Stomach (tissue), 9 donors: ENCODE measurements around the gene M1AP. TPM values are rescaled to one million over a fixed set of nuclear protein-coding genes. Genes with fewer than 3 reads are reported as not detected.
A peak's percentile ranks its signal among the peaks of the same experiment; 100 is the strongest.

Source experiments
- DNase-seq, 2 donors: peaks; one replicate each; pipeline versions ENCODE4 v3.0.0 to v3.0.0-alpha.2; 2013 to 2019
- H3K27ac ChIP-seq, 5 donors: fragments of 200-600 bp in 4 of 5; sonication (generic) in 4 of 5; one replicate each; pipeline ENCODE4 v1.5.1; 2013 to 2019; ENCODE audit warnings: mild to moderate bottlenecking in 1 of 5, moderate library complexity in 1 of 5
- H3K27me3 ChIP-seq, 3 donors: fragments of 200-600 bp; sonication (generic); one replicate each; pipeline ENCODE4 v1.5.1; 2017 to 2019; ENCODE audit warnings: mixed run types in 1 of 3
- H3K36me3 ChIP-seq, 4 donors: fragments of 200-600 bp; sonication (generic); 1 replicate in 3 of 4; 2 replicates in 1 of 4; pipeline ENCODE4 v1.5.1; 2016 to 2019
- H3K4me1 ChIP-seq, 4 donors: fragments of 200-600 bp; sonication (generic); one replicate each; pipeline ENCODE4 v1.5.1; 2016 to 2019
- H3K4me3 ChIP-seq, 4 donors: fragments of 200-600 bp; sonication (generic) in 3 of 4; one replicate each; pipeline ENCODE4 v1.5.1; 2016 to 2019; ENCODE audit warnings: mild to moderate bottlenecking in 1 of 4
- H3K9me3 ChIP-seq, 4 donors: fragments of 200-600 bp; sonication (generic); one replicate each; pipeline ENCODE4 v1.5.1; 2016 to 2019
- EP300 ChIP-seq: sonication (generic); formaldehyde crosslinking; IDR thresholded peaks from one replicate; pipeline ENCODE4 v1.6.1; 2017; ENCODE audit warnings: antibody characterized with exemption
- POLR2A ChIP-seq, 4 donors: fragments of 450-650 bp; IDR thresholded peaks; one replicate each; pipeline ENCODE4 v1.6.1; 2016; ENCODE audit warnings: antibody characterized with exemption in 4 of 4, control low read depth in 2 of 4, mild to moderate bottlenecking in 1 of 4, moderate library complexity in 1 of 4
- POLR2AphosphoS5 ChIP-seq, 3 donors: sonication (generic); formaldehyde crosslinking; IDR thresholded peaks; one replicate each; pipeline ENCODE4 v1.6.1; 2016; ENCODE audit warnings: antibody characterized with exemption in 3 of 3
- WGBS, 5 donors: extraction: QIAGEN DNeasy Blood & Tissue Kit in 3 of 5; methylation state at CpG; one replicate each; pipeline versions ENCODE4 v1.1.5 to v1.1.7; 2013 to 2018; 5-methylcytosine and 5-hydroxymethylcytosine counted together
- intact Hi-C: fragments of 100-400 bp; cut with DNase I; formaldehyde crosslinking; loops from one replicate; pipeline ENCODE4 v1.15.1; 2023; ENCODE audit warnings: low total_unique reads
- polyA plus RNA-seq, 3 donors: library from polyadenylated mRNA; stranded (reverse); fragments of 200-250 nt; gene quantifications; one replicate each; pipeline ENCODE4 v1.2.3, GENCODE V29; 2013
- total RNA-seq, 5 donors: library from RNA; depleted of rRNA; stranded (reverse); fragments of >200 nt; gene quantifications; one replicate each; pipeline versions ENCODE4 v1.1.0 to v1.2.3, GENCODE V29; 2014 to 2016
- TF ChIP-seq, protein P1 (sequence below), 7 experiments: fragments of 450-650 bp in 4 of 7; fragments of 200-600 bp in 3 of 7; sonication (generic) in 3 of 7; IDR thresholded peaks; one replicate each; pipeline ENCODE4 v1.5.1; 2016 to 2019; ENCODE audit warnings: antibody characterized with exemption in 7 of 7, control low read depth in 2 of 7, mild to moderate bottlenecking in 1 of 7
- donor health status: healthy with polysubstance abuse.
- donor health status: Bipolar disorder and iron deficiency.
- donor health status: healthy.

The M1AP gene
- total and polyA plus RNA-seq, 8 donors: 0.18 to 27.1 (median 0.31) TPM; not detected in 3

DNA sequence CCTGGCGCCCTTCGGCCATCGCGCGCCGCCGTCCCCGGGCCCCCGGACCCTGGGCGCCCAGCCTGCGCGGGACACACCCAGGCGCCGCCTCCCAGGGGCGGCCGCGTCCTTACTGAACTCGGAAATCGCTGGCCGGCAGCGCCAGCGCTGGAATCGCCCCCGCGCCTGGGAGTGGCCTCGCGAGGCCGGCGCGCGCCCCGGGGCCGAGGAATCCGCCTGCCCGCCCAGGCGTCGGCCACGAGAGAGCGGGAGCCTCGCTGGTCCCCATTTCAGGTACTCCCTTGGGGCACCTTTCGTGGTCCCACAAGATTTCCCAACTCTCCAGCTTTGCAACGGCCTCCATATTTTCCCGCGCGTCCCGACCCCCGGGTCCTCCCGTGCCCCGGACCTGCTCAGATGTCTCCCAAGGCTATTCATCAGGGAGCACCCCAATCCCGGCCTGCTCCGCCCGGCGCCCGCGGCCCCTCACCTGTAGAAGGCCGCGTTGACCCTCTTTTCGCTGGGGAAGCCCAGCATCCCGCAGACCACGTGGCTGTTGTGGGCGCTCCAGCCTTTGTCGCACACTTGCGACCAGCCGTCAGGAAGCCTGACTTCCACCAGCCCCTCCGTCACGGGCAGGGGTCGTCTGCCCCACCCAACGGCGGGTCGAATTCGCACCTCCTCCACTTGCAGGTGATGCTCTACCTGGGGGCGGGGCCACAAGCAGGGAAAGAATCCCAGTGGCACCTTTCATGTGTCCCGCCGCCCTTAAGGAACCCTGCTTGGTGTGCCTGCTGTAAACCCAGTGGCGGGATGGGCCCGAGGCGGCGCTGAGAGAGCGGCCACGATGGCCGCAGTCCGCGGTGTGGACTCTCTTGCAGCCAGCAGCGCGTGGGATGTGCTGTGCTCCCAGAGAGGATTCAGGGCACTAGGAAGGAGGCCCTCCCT, 99.0 kb downstream of the M1AP start:
- H3K4me3 ChIP-seq: peak overlapping the region; percentile 47 to 63 (median 59)
- no peak for TF ChIP-seq EP300
- TF ChIP-seq, protein P1, sequence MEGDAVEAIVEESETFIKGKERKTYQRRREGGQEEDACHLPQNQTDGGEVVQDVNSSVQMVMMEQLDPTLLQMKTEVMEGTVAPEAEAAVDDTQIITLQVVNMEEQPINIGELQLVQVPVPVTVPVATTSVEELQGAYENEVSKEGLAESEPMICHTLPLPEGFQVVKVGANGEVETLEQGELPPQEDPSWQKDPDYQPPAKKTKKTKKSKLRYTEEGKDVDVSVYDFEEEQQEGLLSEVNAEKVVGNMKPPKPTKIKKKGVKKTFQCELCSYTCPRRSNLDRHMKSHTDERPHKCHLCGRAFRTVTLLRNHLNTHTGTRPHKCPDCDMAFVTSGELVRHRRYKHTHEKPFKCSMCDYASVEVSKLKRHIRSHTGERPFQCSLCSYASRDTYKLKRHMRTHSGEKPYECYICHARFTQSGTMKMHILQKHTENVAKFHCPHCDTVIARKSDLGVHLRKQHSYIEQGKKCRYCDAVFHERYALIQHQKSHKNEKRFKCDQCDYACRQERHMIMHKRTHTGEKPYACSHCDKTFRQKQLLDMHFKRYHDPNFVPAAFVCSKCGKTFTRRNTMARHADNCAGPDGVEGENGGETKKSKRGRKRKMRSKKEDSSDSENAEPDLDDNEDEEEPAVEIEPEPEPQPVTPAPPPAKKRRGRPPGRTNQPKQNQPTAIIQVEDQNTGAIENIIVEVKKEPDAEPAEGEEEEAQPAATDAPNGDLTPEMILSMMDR (IDR thresholded peaks at IDR 0.05): no peak
- TF ChIP-seq POLR2AphosphoS5 (IDR thresholded peaks at IDR 0.05): peak in 1 of 3 donors; percentile 33
- no peak for TF ChIP-seq POLR2A (IDR thresholded peaks at IDR 0.05)
- H3K4me1 ChIP-seq: peaks cover 14 to 43% (median 29%) of the 10 kb centered on the region in 4 donors
- WGBS, 5 donors: 3 to 10% (median 4%) methylated on average over 18 to 85 of the region's 85 CpGs
- H3K36me3 ChIP-seq: no peaks in the 10 kb centered on the region
- no peaks in the 10 kb centered on the region for H3K9me3 ChIP-seq
- H3K27ac ChIP-seq: peak overlapping the region; percentile 71 to 80 (median 76)
- peak; percentile 70 to 90 for DNase-seq
- H3K27me3 ChIP-seq: peaks cover 0 to 5% (median 0%) of the 10 kb centered on the region in 3 donors
- intact Hi-C loops: no loop called here

DNA sequence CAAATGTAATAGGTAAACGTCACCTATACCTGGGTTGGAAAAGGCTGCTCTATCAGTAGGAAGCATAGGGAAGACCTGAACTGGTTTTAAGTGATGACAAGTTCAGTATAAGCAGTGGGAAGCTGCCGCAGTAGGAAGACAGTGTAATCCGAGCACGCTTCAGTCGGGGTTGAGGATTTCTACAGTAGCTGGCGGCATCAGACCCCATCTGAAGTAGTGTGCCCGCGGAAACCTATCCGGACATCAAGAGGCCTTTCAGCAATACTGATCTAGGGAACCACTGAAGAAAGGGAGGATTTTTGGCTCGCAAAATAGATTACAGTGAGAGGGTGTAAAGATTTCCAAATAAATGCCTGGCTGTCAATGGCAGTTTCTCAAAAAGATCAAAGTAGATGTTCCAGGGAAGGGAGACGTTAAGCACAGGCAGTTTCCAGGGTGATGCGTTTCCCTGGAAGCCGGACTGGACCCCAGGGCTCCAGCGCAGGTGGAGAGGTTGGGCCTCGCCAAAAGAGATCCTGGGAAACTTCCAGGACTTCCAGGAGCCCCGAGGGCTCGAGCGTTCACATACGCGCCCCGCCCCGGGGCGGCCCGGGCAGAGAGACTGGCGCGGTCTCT, 99.7 kb downstream of the M1AP start:
- 18 to 35% (median 25%) methylated on average over 14 to 26 of the region's 26 CpGs for WGBS, 5 donors
- H3K36me3 ChIP-seq: no peaks in the 10 kb centered on the region

DNA sequence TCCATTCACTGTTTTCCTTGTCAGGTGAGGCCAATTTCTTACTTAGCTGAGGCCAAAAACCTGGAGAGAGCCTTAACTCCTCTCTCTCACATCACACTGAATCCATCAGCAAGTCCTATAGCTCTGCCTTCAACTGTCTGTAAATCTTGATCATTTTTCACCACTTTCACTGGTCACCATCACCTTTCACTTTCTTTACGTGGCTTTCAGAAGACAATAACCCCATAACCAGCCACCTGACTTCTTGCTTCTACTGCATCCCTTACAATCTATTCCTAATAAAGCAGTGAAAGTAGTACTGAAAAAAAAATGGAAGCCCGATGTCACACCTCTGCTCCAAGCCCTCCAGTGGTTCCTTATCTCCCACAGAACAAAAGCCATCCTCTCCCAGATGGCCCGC, 102.1 kb downstream of the M1AP start:
- intact Hi-C loops: no loop called here

More for the DNA sequence above, 99.7 kb downstream of the M1AP start:
- Histone ChIP-seq H3K4me1 (peaks cover 14 to 35% (median 22%) of the 10 kb centered on the region in 4 donors), H3K27me3 (peaks cover 0 to 5% (median 0%) of the 10 kb centered on the region in 3 donors), H3K27ac (peak overlapping the region; percentile 71 to 80 (median 76)), H3K9me3 (no peaks in the 10 kb centered on the region), H3K4me3 (peak overlapping the region; percentile 47 to 63 (median 59))
- TF ChIP-seq, protein P1 (IDR thresholded peaks at IDR 0.05): no peak
- no peak for TF ChIP-seq EP300
- no peak for TF ChIP-seq POLR2A (IDR thresholded peaks at IDR 0.05)
- TF ChIP-seq POLR2AphosphoS5 (IDR thresholded peaks at IDR 0.05): no peak
- intact Hi-C loops: no loop called here
- DNase-seq: no peak

DNA sequence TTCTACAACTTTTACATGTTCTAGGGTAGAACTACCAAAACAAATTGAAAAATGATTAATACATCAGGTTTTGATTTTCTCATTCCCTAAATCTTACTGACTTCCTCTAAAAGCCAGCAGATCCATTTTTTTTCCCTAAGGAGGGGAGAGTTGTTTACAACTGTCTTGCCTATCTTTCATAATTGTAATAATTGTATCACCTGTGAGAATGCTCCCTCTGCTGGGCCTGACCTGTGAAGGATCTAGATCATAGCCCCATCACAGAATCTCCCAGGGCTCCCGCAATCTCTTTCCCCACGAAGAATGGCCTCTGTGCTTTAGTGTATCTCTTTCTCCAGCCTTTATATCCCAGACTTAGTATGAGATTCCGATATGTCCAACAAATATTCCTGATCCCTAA, 103.5 kb downstream of the M1AP start:
- peaks cover 0 to 5% (median 0%) of the 10 kb centered on the region in 3 donors for H3K27me3 ChIP-seq
- 81 to 93% (median 89%) methylated on average over 3 of the region's 3 CpGs for WGBS, 5 donors
- no peak for DNase-seq
- intact Hi-C loops: no loop called here
- no peak overlapping the region for H3K27ac ChIP-seq
- no peak overlapping the region for H3K4me3 ChIP-seq
- no peak for TF ChIP-seq POLR2AphosphoS5 (IDR thresholded peaks at IDR 0.05)
- TF ChIP-seq, protein P1 (IDR thresholded peaks at IDR 0.05): no peak
- TF ChIP-seq POLR2A (IDR thresholded peaks at IDR 0.05): no peak
- TF ChIP-seq EP300: no peak
- no peaks in the 10 kb centered on the region for H3K36me3 ChIP-seq
- peaks cover 9 to 15% (median 13%) of the 10 kb centered on the region in 4 donors for H3K4me1 ChIP-seq
- no peaks in the 10 kb centered on the region for H3K9me3 ChIP-seq

More for the DNA sequence above, 102.1 kb downstream of the M1AP start:
- Histone ChIP-seq H3K9me3 (no peaks in the 10 kb centered on the region), H3K4me1 (peaks cover 12 to 21% (median 16%) of the 10 kb centered on the region in 4 donors), H3K27ac (no peak overlapping the region), H3K27me3 (peaks cover 0 to 5% (median 0%) of the 10 kb centered on the region in 3 donors), H3K4me3 (no peak overlapping the region), H3K36me3 (no peaks in the 10 kb centered on the region)
- no peak for DNase-seq
- WGBS, 5 donors: 70 to 81% (median 74%) methylated on average over 3 of the region's 3 CpGs
- TF ChIP-seq POLR2AphosphoS5 (IDR thresholded peaks at IDR 0.05) (no peak), EP300 (no peak)
- TF ChIP-seq, protein P1 (IDR thresholded peaks at IDR 0.05): no peak
